COLO668 (cell line): ENCODE results near the gene PLXNA2.

Experiments used
- DNase-seq: peaks from one replicate; lab custom pipeline; 2025; ENCODE audit not compliant: unreplicated experiment; lab: John Stamatoyannopoulos, UW

The PLXNA2 gene

DNA sequence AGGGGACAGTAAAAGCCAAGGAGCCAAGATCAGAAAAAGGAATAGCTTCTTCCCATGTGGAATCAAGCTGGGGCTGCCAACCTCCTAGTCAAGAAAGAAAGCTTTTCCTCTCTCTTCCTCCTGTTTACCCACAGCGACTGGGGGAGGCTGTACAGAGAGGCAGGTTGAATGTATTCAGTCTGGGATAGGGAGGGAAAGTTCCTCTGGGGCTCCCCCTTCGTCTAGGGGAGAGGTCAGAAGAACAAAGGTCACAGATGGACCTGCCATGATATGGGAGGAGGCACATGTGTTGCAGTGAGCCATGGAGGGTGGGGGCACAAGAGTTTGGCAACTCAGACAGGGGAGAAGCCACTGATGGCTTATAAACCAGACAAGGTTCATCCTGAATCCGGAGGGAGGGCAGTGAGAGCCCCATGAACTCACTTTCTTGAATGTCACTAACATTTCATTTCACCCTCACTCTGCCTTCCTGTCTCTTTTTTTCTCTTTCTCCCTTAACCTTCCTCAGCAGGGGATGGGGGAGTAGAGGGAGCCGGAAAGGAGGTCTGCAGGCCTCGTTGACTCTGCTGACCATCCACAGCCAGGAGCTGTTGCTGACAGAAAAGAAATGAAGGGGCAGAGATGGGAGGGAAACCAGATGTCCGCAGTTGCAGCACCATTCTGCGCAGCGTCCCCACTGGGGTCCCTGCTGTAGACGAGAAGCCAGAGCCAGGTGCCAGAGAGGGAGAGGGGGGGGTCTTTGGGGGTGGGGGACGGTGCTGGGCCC lies 61.1 kb downstream of the PLXNA2 start:
- no peak for DNase-seq

DNA sequence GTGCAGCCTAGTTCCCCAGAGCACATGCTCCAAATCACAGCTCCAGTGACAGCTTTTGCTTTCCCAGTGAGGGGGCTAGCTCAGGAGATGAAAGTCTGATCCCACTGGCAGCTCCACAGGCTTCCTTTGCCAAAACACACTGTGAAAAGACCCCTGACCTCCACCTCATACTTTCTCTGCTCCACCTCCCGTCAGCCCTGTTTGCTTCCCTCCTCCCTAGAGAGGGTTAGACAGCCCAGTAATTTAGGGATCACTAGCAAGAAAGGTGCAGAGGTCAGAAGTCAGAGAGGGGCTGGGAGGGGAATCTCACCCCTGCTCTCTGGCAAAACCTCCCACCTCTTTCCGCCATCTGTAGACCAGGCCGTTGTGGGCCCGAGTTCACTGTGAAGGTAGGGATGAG lies 62.8 kb downstream of the PLXNA2 start:
- no peak for DNase-seq

DNA sequence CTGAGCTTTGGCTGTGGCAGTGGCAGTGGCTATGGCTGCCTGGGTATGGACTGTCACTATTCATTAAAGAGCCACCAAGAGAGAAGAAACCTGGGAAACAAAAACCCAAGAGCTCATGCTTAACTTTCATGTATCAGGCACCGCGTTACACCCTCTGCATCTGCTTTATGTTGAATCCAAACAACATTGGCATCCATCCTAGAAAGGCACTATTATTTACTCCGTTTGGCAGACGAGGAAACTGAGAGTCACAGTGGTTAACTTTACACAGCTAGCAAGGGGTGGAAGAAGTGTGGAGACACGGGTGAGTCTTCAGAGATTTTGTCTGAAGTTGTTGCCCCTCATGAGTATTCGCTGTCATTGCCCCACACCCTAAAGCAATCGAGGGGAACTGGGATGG lies 63.8 kb downstream of the PLXNA2 start:
- no peak for DNase-seq

DNA sequence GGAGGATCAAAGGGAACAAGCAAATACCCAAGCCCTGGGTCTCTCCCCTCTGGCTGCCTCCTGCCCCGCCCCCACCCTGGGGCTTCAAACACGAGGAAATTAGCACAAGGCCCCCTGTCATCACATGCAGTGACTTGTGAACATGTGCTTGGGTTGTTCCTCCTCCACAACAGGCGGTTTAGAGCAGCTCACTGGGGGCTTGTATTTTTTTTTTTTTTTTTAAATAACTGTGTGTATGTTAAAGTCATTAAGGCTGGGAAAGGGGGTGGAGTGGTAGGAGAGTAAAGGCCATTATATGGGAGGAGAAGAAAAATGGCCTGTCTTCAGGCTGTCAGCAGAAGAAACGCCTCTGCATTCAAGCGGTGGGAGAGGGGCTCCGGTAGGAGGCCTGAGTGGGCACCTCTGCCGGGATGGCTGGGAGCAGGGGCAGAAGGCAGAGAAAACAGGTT lies 64.2 kb downstream of the PLXNA2 start:
- no peak for DNase-seq

DNA sequence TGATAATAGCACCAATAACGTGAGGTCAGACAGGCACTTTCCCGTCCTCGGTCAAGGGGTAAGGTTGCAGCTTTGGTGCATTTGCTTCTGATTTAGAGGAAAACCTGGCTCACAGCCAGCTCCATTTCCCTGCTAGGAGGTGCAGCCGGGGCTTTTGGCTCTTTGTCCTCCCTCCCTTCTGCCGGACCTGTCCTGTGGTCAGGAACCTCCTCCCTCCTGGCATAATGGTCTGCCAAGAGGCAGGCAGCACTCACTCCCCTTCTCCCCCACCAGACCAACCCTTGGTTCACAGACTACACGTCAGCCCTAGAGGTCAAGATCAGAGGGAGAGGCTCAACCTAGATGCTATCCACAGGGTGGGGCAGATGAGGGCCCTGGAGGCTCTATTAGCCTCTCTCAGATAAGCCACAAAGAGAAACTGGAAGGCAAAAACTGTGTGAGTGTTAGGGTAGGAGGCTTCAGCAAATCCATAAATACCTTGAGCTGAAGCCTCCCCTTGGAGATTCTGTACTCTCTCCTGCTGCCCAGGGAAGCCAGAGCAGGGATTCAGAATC lies 64.8 kb downstream of the PLXNA2 start:
- DNase-seq, result peak; percentile 76

DNA sequence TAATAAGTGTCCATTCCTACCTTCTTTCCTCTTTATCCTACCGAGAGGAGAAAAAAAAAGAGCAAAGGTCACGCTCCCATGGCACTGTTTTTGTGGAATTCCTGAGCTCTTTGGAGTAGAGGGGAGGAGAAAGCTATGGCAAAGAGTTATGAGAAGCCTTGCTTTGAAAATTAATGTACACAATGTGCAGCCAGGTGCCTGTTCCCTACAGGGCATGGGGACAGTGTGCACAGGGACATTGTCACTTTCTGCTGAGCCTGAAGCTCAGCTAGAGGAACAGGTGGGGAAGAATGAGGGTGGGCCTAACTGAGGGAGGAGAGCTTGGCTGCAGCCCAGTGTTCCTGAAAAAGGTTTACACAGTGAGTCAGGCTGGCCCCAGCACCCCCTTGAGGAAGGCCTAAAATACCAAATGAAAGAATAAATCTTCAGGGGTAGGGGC lies 66.1 kb downstream of the PLXNA2 start:
- peak; percentile 77 for DNase-seq

DNA sequence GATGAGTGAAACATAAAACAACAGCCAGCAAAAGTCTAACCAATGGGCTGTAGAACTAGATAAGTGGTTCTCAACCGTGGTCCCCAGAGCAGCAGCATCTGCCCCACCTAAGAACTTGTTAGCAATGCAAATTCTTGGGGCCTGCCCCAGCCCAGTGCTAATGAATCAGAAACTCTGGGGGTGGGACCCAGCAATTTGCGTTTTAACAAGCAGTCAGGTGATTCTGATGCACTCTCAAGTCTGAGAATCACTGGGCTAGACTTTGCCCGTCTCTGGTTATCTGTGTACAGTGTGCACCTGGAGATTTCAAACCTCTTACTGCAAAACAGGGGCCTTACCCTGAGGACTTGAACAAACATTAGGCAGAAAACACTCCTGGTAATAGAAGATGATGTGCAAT lies 66.5 kb downstream of the PLXNA2 start:
- DNase-seq, result peak; percentile 80

DNA sequence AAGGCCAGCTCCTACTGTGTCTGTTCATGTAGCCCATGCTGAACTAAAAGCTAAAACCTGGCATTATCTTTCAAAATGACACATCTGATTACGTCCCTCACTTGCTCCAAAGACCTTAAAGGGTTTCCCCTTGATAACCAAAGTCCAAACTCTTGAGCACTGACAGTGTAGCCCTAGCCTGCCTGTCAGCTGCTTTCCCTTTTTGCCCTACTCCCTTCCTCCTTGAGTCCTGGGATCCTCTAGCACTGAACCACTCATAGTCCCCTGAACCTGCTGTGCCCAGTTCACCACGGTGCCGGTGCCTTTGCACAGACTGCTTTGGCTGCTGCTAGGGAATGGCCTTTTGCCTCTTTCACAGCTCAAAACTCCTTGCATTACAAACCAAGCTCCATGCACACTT lies 67.5 kb downstream of the PLXNA2 start:
- no peak for DNase-seq

DNA sequence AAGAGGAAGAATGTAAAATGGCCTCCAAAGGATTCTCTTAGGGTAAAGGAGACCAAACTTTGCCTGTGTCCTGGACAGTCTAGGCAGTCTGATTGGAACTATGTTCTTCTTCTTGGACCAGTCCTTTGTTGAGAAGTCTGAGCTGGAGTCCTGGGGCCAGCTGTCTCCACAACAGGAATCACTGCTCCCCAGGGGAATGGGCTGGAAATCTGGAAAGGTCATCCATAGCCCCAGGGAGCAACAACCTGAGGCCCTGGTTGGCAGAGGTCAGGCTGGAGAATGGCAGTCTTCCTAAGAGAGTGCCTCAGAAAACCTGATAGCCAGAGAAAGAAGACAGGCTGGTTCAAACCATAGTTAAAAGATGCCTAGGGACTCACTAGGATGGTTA lies 68.7 kb downstream of the PLXNA2 start:
- no peak for DNase-seq

DNA sequence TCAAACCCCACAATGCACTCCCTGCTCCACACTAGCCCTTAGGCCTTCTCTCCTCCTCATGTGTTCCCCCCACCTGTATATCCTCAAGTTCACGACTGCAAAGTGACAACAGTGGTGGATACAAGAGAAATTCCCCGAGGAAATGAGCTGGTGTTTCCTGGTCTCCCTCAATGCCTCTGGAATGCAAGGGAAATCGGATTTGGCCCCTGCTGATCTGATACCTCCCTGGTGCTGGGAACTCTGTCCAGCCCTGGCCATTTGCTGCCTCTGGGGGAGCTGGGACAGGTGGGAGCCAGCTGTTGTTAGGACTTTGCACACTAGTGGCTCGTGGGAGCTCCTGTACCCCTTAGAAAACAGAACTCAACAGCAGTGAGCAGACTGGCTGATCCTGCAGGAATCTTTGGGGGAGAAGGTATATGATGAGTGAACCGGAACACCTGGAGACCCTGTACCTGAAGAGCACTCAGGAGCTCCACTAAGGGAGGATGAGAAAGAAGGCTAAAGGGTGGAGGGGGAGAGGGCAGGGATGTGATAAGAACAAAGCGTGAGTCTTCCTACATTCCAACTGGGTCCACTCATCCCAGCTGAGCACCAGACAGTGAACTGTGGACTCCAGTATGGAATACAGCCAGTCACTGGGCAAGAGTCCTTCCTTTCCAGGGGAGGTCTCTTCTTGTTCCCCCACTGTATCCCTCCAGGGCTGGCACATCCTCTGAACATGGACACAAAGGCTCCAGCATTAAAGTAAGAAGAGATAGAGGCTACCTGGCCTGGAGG lies 69.3 kb downstream of the PLXNA2 start:
- DNase-seq, result no peak

DNA sequence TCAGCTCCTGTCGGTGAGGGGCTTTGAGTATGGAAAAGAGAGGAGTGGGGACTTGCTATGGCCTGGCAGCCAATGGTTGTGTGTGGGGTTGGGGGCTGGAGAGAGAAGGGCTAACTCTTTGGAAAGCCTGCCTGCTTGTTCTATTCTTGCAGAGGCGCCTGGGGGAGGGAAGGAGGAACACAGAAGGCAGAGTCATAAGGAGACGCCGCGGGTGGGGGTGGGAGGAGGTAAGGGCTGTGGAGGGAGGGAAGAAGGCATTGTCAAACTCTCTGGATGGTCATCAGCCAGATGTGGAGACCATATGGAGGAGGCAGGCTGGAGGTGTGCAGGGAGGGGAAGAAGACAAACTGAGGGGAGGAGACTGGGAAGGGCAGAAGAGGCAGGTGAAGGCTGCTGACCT lies 70.0 kb downstream of the PLXNA2 start:
- DNase-seq, result no peak

DNA sequence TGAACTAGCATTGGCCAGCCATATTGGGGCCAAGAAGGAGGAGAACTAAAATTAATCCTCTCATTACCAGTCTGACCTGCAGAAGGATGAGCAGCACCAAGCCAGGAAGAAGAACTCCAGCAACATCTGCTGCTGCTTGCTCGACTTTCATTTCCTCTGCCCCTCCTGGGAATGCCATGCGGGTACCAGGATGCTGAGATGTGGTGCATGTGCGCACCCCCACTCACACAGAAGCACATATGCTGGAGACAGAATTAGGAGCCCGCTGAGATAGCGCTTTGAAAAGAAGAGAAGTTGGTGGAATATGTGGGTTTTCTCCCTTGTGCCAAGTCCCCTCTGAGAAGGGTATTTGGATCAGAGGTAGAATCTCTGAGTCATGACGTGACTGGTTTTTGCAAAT lies 70.4 kb downstream of the PLXNA2 start:
- DNase-seq, result no peak

DNA sequence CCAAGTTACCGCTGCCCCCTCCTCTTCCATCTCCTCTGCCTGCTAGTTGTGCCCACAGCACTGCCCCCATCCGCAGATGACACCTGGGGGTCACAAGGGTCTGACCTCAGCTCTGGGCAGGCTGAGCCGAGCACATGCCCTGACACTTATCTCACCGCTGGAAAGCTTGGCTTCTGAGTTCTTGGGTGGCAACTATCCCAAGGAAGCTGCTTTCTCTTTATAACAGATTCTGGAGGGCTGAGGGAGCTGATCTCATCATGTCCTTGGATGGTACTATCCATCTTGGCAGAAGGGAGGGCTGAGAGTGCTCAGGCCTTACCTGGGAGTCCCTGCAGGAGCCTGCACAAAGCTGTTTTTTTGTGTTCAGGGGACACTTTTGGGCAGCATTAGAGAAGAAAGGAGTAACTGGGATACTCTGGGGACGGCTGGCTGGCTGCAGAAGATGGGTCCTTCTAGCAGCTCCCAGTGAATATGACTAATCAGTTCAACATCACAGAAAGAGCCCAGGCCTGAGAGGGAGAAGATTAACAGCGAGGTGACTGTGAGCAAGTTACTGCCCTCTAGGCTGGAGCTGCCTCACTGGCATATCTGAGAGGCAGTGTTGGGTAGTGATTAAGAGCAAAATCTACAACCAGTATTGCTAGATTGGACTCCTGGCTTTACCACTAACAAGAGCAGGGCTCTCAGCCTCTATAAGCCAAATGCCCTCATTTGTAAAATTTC lies 71.6 kb downstream of the PLXNA2 start:
- DNase-seq, result no peak

DNA sequence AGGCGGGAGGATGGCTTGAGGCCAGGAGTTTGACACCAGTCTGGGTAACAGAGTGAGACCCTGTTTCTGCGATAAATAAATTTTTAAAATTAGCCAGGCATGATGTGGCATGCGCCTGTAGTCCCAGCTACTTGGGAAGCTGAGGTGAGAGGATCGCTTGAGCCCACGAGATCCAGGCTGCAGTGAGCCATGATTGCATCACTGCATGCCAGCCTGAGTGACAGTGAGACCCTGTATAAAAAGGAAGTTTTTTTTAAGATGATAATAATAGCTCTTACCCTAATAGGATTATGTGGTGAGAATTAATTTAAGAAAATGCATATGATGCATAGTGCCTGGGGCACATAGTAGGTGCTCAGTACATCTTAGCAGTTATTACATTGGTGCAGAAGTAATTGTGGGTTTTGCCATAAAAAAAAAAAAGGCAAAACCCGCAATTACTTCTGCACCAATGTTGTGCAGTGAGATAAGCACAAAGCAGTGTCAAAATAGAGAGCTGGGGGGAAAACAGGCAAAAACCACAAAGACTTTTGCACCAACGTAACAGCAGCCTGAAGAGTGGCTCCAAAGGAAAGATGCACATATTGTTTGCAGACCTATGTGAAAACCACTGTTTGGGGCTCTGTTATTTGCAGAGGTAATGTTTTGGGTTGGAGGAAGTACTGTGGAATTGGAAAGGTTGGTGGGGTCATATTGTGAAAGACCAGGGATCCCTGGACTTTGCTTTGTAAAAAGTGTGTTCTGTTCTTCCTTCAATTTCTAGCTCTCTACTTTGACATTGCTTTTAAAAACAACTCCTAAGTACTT lies 72.4 kb downstream of the PLXNA2 start:
- DNase-seq, result no peak

DNA sequence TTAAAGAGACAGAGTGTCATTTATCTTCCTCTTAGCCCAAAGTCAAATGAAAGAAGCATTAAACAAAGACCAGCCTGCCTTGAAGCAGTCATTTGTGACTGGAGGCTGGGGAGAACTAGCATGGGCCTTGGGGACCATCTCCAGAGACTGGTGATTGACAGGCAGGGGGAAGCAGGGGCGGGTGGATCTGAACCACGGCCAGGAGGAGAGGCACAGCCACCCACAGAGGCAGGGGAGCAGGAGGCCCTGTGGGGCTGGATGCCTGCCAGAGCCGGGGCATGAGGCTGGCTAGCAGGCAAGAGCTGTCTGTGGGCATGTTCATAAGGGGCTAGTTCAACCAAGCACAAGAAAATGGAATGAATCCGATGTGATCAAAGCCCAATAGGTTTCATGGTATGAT lies 73.9 kb downstream of the PLXNA2 start:
- DNase-seq, result peak; percentile 25

DNA sequence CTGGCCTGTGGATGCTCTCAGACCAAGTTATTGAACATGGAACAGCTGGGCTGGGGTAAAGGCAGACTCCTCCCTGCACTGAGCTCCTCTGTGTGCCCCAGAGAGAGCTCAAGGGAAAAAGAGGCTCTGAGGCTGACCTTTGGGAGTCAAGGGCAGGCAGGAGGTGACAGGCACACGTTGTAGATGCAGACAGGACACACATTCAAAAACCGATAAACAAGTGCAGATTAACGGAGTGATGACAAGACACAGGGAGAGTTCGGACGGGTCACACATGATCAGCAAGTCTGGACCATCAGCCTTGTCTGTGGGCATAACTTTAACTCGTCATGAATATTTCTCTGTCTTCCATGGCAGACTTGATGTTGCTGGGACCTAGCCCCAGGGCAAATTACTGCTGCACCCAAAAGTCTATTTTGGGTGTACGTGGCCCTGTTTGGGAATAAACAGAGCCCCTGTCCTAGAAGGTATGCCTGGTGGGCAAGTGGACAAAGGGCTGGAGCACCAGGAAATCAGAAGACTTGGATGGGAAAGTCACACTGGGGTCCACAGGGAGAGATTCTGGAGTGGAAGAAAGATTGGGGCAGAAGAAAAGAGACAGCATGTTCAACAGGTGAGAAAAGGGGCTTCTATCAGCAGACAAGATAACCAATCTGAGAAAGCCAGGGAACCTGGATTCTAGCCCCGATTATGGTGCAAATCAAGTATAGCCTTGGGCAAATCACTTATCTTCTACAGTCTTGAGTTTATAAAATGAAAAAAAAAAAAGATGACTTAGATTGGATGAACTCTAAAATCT lies 74.9 kb downstream of the PLXNA2 start:
- no peak for DNase-seq

DNA sequence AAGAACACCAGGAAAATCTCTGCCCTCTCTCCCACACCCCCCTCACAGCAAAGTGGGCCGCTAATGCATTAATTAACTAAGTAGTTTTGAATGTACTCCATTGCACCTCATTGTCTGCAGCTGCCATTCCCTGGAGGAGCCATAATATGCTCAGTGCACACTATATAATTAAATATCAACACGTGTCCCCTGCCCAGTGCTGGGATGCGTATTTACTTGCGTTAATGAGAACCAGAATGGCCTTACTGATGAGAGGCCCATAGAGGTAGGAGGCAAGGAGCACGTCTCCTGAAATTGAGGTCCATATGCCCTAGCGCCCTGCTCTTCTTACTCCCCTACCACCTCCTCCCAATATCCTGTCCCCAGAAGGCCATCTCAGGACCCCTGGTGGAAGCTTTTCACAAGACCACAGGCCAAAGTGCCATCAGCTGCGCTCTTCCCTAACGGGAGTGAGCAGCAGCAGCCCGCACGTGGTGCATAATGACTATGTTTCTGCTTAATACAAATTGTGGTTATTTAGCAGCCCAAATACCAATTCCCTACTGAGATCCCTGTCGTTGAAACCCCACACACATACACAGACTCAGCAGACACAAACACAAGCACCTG lies 76.8 kb downstream of the PLXNA2 start:
- DNase-seq, result no peak

DNA sequence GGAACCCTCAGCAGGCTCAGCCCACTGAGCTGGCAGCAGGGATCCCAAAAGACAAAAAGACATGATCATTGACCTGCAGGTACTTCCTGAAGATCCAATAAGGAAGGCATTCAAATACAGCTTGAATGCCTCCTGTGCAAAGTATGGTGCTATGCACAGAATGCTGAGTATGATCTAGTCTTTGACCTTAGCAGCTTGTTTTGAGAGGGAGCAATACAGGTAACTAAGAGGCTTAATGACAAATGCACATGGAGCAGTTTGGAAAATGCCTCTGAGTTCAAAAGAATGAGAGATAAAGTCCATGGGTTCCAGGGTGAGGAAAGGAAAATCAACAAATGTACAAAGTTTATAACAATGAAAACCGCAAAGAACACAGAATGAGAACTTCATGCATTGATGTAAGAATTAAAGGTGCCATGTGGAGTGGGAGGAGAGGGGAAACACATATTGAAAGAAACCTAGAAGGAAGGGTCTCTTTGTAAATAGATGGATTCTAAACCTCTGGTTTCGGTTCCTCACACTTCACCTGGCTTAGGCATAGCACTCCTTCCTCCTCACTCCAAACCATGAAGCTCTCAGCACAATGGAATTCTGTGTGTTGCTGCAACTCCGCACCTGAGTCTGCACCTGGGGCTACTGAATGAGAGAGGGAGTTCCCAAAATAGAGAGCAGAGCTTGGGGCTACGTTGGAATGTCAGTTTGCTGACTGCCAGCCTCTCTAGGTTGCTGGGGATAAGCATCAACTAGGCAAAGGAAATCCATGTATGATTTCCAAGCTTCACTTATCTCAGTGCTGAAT lies 77.6 kb downstream of the PLXNA2 start:
- no peak for DNase-seq

DNA sequence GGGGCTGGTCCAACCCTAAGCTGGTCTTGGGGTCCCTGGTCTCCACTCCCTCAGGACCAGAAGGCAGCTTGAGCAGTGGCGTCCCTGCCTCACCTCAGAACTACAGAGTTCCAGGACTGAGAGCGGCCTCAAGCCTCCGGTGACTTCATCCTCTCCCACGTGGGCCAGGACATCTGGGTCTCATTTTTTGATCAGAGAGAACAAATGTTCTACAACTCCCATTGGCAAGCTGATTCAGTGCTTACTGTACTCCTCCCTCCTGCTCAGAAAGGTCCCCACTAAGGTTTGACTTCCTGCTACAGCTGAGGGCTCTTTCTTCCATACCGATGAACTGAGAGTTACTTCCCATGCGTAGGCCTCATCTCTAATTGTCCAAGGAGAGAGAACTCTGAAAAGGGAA lies 78.5 kb downstream of the PLXNA2 start:
- no peak for DNase-seq
